WERI-Rb-1 (cell line): Measurements from ENCODE around the gene EPN1.

Experiments used
- DNase-seq: peaks from one replicate; pipeline ENCODE4 v3.0.0-alpha.2; 2020
- H3K27ac ChIP-seq: fragments of 250-450 bp; sonication (Bioruptor Pico); 2 replicates; pipeline ENCODE4 v1.5.1; 2020; ENCODE audit warnings: mild to moderate bottlenecking, moderate library complexity
- H3K27me3 ChIP-seq: fragments of 250-450 bp; sonication (Bioruptor Pico); 2 replicates; pipeline ENCODE4 v1.5.1; 2021; ENCODE audit warnings: mild to moderate bottlenecking, low read depth, moderate library complexity; ENCODE audit not compliant: insufficient read depth, severe bottlenecking
- H3K36me3 ChIP-seq: fragments of 250-450 bp; sonication (Bioruptor Pico); 2 replicates; pipeline ENCODE4 v1.5.1; 2020; ENCODE audit warnings: mild to moderate bottlenecking, moderate library complexity
- H3K4me3 ChIP-seq: 2 replicates; pipeline ENCODE4 v1.5.1; 2011; ENCODE audit warnings: low read depth, mild to moderate bottlenecking, control low read depth, low read length
- H3K9me3 ChIP-seq: fragments of 250-450 bp; sonication (Bioruptor Pico); 2 replicates; pipeline ENCODE4 v1.5.1; 2021; ENCODE audit warnings: mild to moderate bottlenecking, moderate library complexity; ENCODE audit not compliant: severe bottlenecking
- TF ChIP-seq, protein P1 (sequence below): IDR thresholded peaks from 2 replicates; pipeline ENCODE4 v1.5.1; 2011; ENCODE audit warnings: low read depth, mild to moderate bottlenecking, control low read depth, inconsistent platforms, low read length

EPN1 gene

GRCh38 chr19:55676889-55677505 is 2.0 kb downstream of the EPN1 start:
- TF ChIP-seq, protein P1, sequence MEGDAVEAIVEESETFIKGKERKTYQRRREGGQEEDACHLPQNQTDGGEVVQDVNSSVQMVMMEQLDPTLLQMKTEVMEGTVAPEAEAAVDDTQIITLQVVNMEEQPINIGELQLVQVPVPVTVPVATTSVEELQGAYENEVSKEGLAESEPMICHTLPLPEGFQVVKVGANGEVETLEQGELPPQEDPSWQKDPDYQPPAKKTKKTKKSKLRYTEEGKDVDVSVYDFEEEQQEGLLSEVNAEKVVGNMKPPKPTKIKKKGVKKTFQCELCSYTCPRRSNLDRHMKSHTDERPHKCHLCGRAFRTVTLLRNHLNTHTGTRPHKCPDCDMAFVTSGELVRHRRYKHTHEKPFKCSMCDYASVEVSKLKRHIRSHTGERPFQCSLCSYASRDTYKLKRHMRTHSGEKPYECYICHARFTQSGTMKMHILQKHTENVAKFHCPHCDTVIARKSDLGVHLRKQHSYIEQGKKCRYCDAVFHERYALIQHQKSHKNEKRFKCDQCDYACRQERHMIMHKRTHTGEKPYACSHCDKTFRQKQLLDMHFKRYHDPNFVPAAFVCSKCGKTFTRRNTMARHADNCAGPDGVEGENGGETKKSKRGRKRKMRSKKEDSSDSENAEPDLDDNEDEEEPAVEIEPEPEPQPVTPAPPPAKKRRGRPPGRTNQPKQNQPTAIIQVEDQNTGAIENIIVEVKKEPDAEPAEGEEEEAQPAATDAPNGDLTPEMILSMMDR = no peak
- H3K4me3 ChIP-seq = no peak overlapping the region
- H3K27ac ChIP-seq = no peak overlapping the region
- H3K27me3 ChIP-seq = no peaks in the 10 kb centered on the region
- H3K9me3 ChIP-seq = no peaks in the 10 kb centered on the region
- no peak for DNase-seq
- peaks cover 76% of the 10 kb centered on the region for H3K36me3 ChIP-seq

DNA sequence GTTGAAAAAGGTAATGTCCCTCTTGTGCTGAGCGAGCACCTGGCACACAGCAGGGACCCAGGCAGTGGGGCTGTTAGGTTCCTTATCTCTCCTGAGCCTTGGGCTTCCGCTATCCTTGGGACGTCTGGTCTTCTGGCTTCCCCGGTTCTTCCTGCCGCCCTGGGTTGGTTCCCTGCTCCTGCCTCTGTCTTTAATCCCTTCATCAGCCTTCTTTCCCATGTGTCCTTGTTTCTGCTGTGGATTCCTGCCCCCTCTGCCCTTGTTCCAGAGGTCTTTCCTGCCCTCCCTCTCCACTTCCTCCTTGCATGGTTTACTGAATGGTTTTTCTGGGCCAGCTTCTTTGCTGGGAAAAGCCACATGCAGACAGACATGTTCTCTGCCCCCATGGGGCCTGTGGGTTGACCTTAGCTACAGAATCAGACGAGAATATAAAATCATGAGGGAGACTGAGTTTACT is 2.6 kb downstream of the EPN1 start:
- no peak overlapping the region for H3K27ac ChIP-seq
- peaks cover 77% of the 10 kb centered on the region for H3K36me3 ChIP-seq
- no peaks in the 10 kb centered on the region for H3K27me3 ChIP-seq
- no peak overlapping the region for H3K4me3 ChIP-seq
- no peaks in the 10 kb centered on the region for H3K9me3 ChIP-seq
- DNase-seq = no peak
- TF ChIP-seq, protein P1 = no peak

- Histone ChIP-seq H3K36me3 (peaks cover 78% of the 10 kb centered on the region), H3K27ac (no peak overlapping the region), H3K9me3 (no peaks in the 10 kb centered on the region), H3K4me3 (no peak overlapping the region), H3K27me3 (no peaks in the 10 kb centered on the region)
- DNase-seq = no peak
- TF ChIP-seq, protein P1 = no peak
Measured at GRCh38 chr19:55678121-55678671, 3.2 kb downstream of the EPN1 start.

DNA sequence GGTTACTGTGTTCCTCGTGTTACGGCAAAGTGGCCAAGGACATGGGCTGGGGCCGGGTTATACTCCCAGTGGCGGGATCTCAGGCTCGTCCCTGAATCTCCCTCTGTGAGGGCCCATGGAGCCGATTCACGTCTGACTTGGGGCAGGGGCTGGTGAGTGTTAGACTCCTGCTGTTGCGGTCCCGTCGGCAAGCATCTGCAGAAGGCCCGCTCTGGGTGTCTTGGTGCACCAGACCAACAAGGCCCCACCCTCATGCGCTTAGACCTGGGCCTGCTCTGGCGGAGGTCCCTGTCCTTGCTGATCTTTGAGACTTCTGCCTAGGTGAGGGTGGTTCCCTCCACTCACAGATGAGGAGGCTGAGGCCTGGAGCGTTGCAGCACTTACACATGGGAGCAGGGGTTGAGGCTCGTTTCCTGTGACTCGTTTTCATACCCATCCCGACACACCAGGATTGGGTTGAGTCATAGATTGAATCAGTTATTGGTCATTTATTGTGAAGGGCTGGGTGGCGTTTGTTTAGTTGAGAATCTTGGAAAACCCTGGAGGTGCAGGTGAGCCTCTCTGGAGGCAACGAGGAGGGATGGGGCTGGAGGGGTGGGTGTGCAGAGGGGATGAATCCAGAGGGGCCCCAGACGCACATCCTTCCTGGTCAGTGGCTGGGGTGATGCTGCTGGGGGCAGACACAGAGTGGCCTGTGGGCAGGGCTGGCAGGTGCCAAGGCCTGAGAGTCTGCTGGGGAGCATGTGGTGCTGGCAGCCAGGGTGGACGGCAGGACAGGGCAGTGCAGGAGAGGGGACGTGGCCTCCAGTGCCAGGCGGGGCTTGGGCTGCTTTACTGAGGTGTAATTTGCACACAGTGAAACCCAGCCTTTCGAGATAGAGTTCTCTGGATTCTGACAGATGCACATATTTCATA is 4.6 kb downstream of the EPN1 start:
- DNase-seq = no peak
- Histone ChIP-seq H3K27ac (no peak overlapping the region), H3K4me3 (no peak overlapping the region), H3K9me3 (no peaks in the 10 kb centered on the region), H3K36me3 (peaks cover 75% of the 10 kb centered on the region), H3K27me3 (no peaks in the 10 kb centered on the region)
- TF ChIP-seq, protein P1 = no peak

GRCh38 chr19:55680339-55681130 is 5.5 kb downstream of the EPN1 start:
- no peaks in the 10 kb centered on the region for H3K27me3 ChIP-seq
- TF ChIP-seq, protein P1 = no peak

More at GRCh38 chr19:55680339-55681130, 5.5 kb downstream of the EPN1 start:
- DNase-seq = no peak
- no peak overlapping the region for H3K4me3 ChIP-seq
- no peaks in the 10 kb centered on the region for H3K9me3 ChIP-seq
- peaks cover 84% of the 10 kb centered on the region for H3K36me3 ChIP-seq
- no peak overlapping the region for H3K27ac ChIP-seq
